GM23248 (cell line): ENCODE measurements around the gene PLEKHG5. TPM values are rescaled to one million over a fixed set of nuclear protein-coding genes. Genes with fewer than 3 reads are reported as not detected.
"Not testable (repeated sequence)": the region's sequence is repeated elsewhere in the genome, so short reads cannot be mapped to it uniquely, and the experiment has no call there.

Experiments
- DNase-seq: peaks from one replicate; pipeline ENCODE4 v3.0.0-alpha.2; 2015
- H2AFZ ChIP-seq: fragments of 200-600 bp; sonication (generic); 2 replicates; pipeline ENCODE4 v1.6.1; 2016; ENCODE audit warnings: antibody characterized with exemption
- H3F3A ChIP-seq: fragments of 200-600 bp; sonication (generic); 2 replicates; pipeline ENCODE4 v1.6.1; 2016; ENCODE audit warnings: mild to moderate bottlenecking, antibody characterized with exemption, mixed run types; ENCODE audit not compliant: insufficient read depth
- H3K27ac ChIP-seq: fragments of 200-600 bp; sonication (generic); 2 replicates; pipeline ENCODE4 v1.5.1; 2016; ENCODE audit warnings: mild to moderate bottlenecking
- H3K27me3 ChIP-seq: fragments of 200-600 bp; sonication (generic); replicated peaks from 2 replicates; pipeline ENCODE4 v1.6.1; 2016; ENCODE audit warnings: mild to moderate bottlenecking; ENCODE audit not compliant: insufficient read depth
- H3K36me3 ChIP-seq: fragments of 200-600 bp; sonication (generic); 2 replicates; pipeline ENCODE4 v1.6.1; 2016; ENCODE audit warnings: low read depth, mild to moderate bottlenecking
- H3K4me1 ChIP-seq: fragments of 200-600 bp; sonication (generic); 2 replicates; pipeline ENCODE4 v1.6.1; 2016; ENCODE audit warnings: mild to moderate bottlenecking; ENCODE audit not compliant: insufficient read depth
- H3K4me2 ChIP-seq: fragments of 200-600 bp; sonication (generic); one replicate; pipeline ENCODE4 v1.6.1; 2016; ENCODE audit warnings: mild to moderate bottlenecking; ENCODE audit not compliant: unreplicated experiment
- H3K4me3 ChIP-seq: fragments of 200-600 bp; sonication (generic); 2 replicates; pipeline ENCODE4 v1.5.1; 2016; ENCODE audit warnings: mild to moderate bottlenecking
- H3K79me2 ChIP-seq: fragments of 200-600 bp; sonication (generic); 2 replicates; pipeline ENCODE4 v1.6.1; 2016; ENCODE audit warnings: mild to moderate bottlenecking; ENCODE audit not compliant: insufficient read depth
- H3K9ac ChIP-seq: fragments of 200-600 bp; sonication (generic); 2 replicates; pipeline ENCODE4 v1.6.1; 2016; ENCODE audit warnings: mild to moderate bottlenecking
- H3K9me2 ChIP-seq: fragments of 200-600 bp; sonication (generic); 2 replicates; pipeline ENCODE4 v1.6.1; 2016; ENCODE audit warnings: mixed run types, mild to moderate bottlenecking, moderate library complexity; ENCODE audit not compliant: insufficient read depth
- H3K9me3 ChIP-seq: fragments of 200-600 bp; sonication (generic); one replicate; pipeline ENCODE4 v1.6.1; 2017; ENCODE audit warnings: low read depth
- H4K20me1 ChIP-seq: fragments of 200-600 bp; sonication (generic); 2 replicates; pipeline ENCODE4 v1.6.0; 2016; ENCODE audit not compliant: insufficient read depth
- EZH2 ChIP-seq: fragments of 200-600 bp; sonication (generic); IDR thresholded peaks from 2 replicates; pipeline ENCODE4 v1.6.1; 2018; ENCODE audit warnings: antibody characterized with exemption, mild to moderate bottlenecking; ENCODE audit not compliant: insufficient read depth, poor library complexity, severe bottlenecking
- EZH2phosphoT487 ChIP-seq: fragments of 200-600 bp; sonication (generic); IDR thresholded peaks from 2 replicates; pipeline ENCODE4 v1.6.1; 2018; ENCODE audit warnings: antibody characterized with exemption, moderate library complexity, mild to moderate bottlenecking, low read depth; ENCODE audit not compliant: insufficient read depth
- WGBS, 2 experiments: methylation state at CpG; one replicate each; pipeline ENCODE4 v1.1.6; 2015 to 2017; ENCODE audit warnings: low lambda C conversion rate in 2 of 2, low coverage in 1 of 2; ENCODE audit errors: missing lambda C conversion rate in 2 of 2; 5-methylcytosine and 5-hydroxymethylcytosine counted together
- in situ Hi-C: fragments of 300-500 bp; cut with MboI; formaldehyde crosslinking; loops from 2 replicates; pipeline ENCODE4 v1.15.0; 2020
- polyA plus RNA-seq: library from polyadenylated mRNA; unstranded; fragments of >200 nt; fragmentation: Nextera tagmentation; extraction: Ambion mirVana; gene quantifications from 2 replicates; pipeline ENCODE4 v1.2.1, GENCODE V29; 2016
- total RNA-seq: library from RNA; depleted of rRNA; stranded (reverse); fragments of >200 nt; shearing (Covaris generic); gene quantifications from 2 replicates; pipeline ENCODE4 v1.2.3, GENCODE V29; 2014

The PLEKHG5 gene
- total and polyA plus RNA-seq, 2 experiments from 2014 or later, result 2.8 to 7.6 TPM

DNA sequence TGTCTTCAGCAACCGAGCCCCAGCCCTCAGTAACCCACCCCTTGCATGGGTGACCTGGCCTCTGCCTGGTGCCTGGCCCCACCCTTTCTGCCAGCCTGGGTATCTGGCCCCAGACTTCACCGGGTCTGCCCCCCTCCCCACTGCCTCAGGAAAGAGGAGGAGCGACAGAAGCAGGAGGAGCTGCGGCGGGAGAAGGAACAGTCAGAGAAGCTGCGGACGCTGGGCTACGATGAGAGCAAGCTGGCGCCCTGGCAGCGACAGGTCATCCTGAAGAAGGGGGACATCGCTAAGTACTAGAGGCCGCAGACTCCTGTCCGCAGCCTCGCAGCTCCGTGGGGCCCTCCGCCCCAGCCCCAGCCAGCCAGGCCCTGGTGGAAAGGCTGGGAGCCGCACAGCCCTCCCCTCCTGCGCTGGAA is 31.6 kb downstream of the PLEKHG5 start:
- H4K20me1 ChIP-seq, result no peaks in the 10 kb centered on the region
- H3K27ac ChIP-seq, result no peak overlapping the region
- H3K9me2 ChIP-seq, result no peaks in the 10 kb centered on the region
- H3K4me1 ChIP-seq, result no peaks in the 10 kb centered on the region
- no peak for TF ChIP-seq EZH2phosphoT487
- TF ChIP-seq EZH2, result no peak
- H2AFZ ChIP-seq, result no peak overlapping the region
- H3K27me3 ChIP-seq, result peaks cover 34% of the 10 kb centered on the region
- WGBS, 2 experiments, result 24 to 31% methylated on average over 15 to 17 of the region's 18 CpGs
- no peak overlapping the region for H3K4me2 ChIP-seq
- no peaks in the 10 kb centered on the region for H3K36me3 ChIP-seq
- no peaks in the 10 kb centered on the region for H3K9me3 ChIP-seq
- H3K79me2 ChIP-seq, result no peaks in the 10 kb centered on the region
- no peaks in the 10 kb centered on the region for H3F3A ChIP-seq
- in situ Hi-C loops, result no loop called here
- no peak for DNase-seq
- no peak overlapping the region for H3K9ac ChIP-seq
- no peak overlapping the region for H3K4me3 ChIP-seq

DNA sequence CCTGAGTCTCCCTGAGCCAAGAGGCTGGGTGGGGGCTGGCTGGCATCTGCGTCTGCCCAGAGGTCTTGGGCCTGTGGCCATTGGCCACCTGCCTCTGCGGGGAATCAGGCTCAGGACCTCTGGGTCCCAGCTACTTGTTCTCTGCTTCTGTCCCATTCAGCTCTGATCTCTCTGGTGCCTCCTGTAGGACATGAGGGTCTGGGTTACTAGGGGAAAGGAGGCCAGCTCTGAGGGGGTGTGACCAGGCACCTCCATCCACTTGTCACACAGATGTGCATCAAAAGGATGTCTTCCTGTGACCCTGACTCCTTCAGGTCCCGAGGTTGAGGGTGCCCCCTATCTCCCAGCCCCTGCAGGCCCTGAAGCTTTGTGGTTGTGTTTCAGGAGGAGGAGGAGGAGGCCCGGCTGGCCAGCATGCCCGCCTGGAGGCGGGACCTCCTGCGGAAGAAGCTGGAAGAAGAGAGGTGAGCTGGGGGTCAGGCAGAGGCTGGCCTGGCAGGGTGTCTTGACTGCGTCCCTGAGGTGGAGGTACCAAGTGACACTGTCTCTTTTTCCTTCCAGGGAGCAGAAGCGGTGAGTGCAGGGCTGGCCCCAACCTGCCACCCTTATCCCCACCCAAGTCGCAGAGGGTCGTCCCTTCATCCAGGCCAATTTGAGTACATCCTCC is 34.5 kb downstream of the PLEKHG5 start:
- H3K79me2 ChIP-seq, result no peaks in the 10 kb centered on the region
- H3K4me3 ChIP-seq, result no peak overlapping the region
- no peaks in the 10 kb centered on the region for H3K36me3 ChIP-seq
- DNase-seq, result no peak
- WGBS, 2 experiments, result 70% methylated on average over 11 of the region's 11 CpGs
- H4K20me1 ChIP-seq, result no peaks in the 10 kb centered on the region
- peaks cover 59% of the 10 kb centered on the region for H3K27me3 ChIP-seq
- no peak overlapping the region for H3K4me2 ChIP-seq
- H3K9me2 ChIP-seq, result no peaks in the 10 kb centered on the region
- no peaks in the 10 kb centered on the region for H3F3A ChIP-seq
- no peak overlapping the region for H2AFZ ChIP-seq
- no peaks in the 10 kb centered on the region for H3K4me1 ChIP-seq
- in situ Hi-C loops, result no loop called here
- TF ChIP-seq EZH2phosphoT487 (no peak), EZH2 (no peak)
- H3K9ac ChIP-seq, result no peak overlapping the region
- H3K9me3 ChIP-seq, result no peaks in the 10 kb centered on the region
- no peak overlapping the region for H3K27ac ChIP-seq

DNA sequence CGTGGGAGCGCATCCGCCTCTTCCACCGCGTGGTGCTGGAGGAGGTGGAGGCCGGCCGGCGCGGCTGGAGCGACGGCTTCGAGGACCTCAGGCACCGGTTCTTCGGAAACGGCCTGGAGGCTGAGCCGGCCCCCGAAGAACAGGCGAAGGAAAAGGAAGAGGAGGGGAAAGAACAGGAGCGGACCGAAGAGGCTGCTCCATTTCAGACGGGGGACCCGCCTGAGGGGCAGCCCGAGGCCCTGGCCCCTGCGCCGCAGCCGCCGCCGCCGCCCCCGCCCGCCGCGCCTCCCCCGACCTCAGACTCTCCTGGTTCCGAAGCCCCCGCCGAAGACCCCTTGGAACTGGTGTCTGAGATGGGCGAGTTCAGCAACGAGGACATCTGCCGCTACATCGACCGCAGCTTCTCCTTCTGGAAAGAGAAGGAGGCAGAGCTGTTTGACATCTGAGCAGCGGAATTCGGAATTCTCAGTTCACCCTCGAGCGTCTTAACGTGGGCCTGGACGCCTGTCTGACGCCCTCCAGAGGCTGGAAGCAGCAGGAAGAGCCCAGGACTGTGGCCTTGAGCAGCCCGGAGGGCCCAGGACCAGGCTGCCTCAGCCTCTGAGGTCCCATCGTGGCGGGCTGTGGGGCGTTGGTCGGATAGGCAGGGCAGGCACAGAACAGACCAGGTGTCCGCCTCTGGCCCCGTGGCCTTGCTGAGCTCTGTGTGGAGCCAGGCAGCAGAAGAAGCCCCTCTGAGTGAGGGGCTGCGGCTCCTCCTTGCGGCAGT is 35.5 kb downstream of the PLEKHG5 start:
- H3K4me2 ChIP-seq, H3K9ac ChIP-seq, H3K79me2 ChIP-seq, H3K9me2 ChIP-seq, H3K4me1 ChIP-seq, H3F3A ChIP-seq, H3K4me3 ChIP-seq, H3K27ac ChIP-seq, DNase-seq, H4K20me1 ChIP-seq, H2AFZ ChIP-seq, in situ Hi-C loops, H3K36me3 ChIP-seq, H3K9me3 ChIP-seq: not testable (repeated sequence)
- WGBS, 2 experiments, result 23 to 29% methylated on average over 34 to 58 of the region's 58 CpGs
- H3K27me3 ChIP-seq, result peaks cover 62% of the 10 kb centered on the region

DNA sequence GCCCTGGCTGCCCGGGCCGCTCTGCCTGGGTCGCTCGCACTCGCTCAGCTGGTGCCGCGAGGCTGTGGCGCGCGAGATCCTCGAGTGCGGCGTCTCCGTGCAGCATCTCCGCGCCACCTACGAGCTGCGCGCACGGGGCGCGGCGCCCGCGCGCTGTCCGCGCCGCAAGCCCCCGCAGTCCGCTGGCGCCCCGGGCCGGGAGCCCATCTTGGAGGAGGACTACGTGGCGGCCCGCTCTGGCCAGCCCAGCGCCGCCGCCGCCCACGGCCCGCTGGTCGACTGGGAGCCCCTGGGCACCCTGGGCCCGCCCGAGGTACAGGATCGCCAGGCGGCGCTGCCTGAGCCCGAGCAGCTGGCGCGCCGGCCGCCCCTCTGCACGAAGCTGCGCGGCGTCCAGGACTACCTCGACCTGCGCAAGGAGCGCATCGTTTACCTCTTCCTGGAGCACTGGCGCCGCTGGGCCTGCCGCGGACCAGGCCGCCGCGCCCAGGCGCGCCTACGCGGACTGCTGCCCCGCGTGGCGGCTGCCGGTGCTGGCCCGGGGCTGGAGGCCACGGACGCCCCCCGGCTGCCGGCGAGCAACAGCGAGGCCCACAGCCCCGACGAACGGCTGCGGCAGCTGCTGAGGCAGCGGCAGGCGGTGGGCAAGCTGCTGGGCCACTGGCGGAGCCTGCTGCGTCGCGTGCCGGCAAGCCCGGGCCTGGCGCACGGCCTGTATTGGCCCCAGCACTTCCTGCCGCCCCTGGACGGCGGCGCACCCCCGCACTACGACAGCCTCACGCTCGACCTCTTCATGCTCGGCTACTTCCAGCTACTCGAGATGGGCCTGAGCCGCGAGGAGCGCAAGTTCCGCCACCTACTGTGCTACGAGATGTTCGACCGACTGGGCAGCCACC is 36.4 kb downstream of the PLEKHG5 start:
- peaks cover 61% of the 10 kb centered on the region for H3K27me3 ChIP-seq

More for the DNA sequence above, 36.4 kb downstream of the PLEKHG5 start:
- peak; percentile 41 for DNase-seq
- Histone ChIP-seq H3K27ac (no peak overlapping the region), H3K79me2 (no peaks in the 10 kb centered on the region), H3K4me1 (no peaks in the 10 kb centered on the region), H3K9me2 (no peaks in the 10 kb centered on the region), H3K4me3 (no peak overlapping the region), H3K9me3 (no peaks in the 10 kb centered on the region), H3K9ac (no peak overlapping the region), H3K36me3 (no peaks in the 10 kb centered on the region), H4K20me1 (no peaks in the 10 kb centered on the region), H2AFZ (no peak overlapping the region), H3F3A (no peaks in the 10 kb centered on the region), H3K4me2 (no peak overlapping the region)
- 4 to 5% methylated on average over 87 to 97 of the region's 115 CpGs for WGBS, 2 experiments
- in situ Hi-C loops, result no loop called here
- TF ChIP-seq EZH2, result no peak
- TF ChIP-seq EZH2phosphoT487, result no peak
